IPS DF 6.9 (cell line): ENCODE measurements around the gene MPLKIP.
"Not testable (repeated sequence)": the region's sequence is repeated elsewhere in the genome, so short reads cannot be mapped to it uniquely, and the experiment has no call there.

Experiments used
- DNase-seq: peaks from one replicate; pipeline ENCODE4 v3.0.0-alpha.2; 2013; ENCODE audit warnings: low read depth, low spot score
- H3K27ac ChIP-seq: one replicate; pipeline ENCODE4 v1.5.1; 2013; ENCODE audit warnings: low read length, control low read depth
- H3K27me3 ChIP-seq: 2 replicates; pipeline ENCODE4 v1.6.1; 2013; ENCODE audit warnings: mild to moderate bottlenecking, low read length; ENCODE audit not compliant: control insufficient read depth, insufficient read depth
- H3K36me3 ChIP-seq: 2 replicates; pipeline ENCODE4 v1.6.1; 2013; ENCODE audit warnings: low read length; ENCODE audit not compliant: control insufficient read depth, insufficient read depth
- H3K4me1 ChIP-seq: 2 replicates; pipeline ENCODE4 v1.6.1; 2013; ENCODE audit warnings: low read length; ENCODE audit not compliant: control insufficient read depth, insufficient read depth
- H3K4me3 ChIP-seq: 2 replicates; pipeline ENCODE4 v1.5.1; 2013; ENCODE audit warnings: mild to moderate bottlenecking, low read length
- H3K9me3 ChIP-seq: 2 replicates; pipeline ENCODE4 v1.6.1; 2013; ENCODE audit warnings: low read length, inconsistent platforms; ENCODE audit not compliant: control insufficient read depth, insufficient read depth
- WGBS: extraction: QIAGEN DNeasy Blood & Tissue Kit; methylation state at CpG from one replicate; pipeline ENCODE4 v1.1.7; 2013; ENCODE audit warnings: mixed read lengths, missing lambda C conversion rate; ENCODE audit not compliant: insufficient read length, insufficient coverage; 5-methylcytosine and 5-hydroxymethylcytosine counted together

MPLKIP gene

DNA sequence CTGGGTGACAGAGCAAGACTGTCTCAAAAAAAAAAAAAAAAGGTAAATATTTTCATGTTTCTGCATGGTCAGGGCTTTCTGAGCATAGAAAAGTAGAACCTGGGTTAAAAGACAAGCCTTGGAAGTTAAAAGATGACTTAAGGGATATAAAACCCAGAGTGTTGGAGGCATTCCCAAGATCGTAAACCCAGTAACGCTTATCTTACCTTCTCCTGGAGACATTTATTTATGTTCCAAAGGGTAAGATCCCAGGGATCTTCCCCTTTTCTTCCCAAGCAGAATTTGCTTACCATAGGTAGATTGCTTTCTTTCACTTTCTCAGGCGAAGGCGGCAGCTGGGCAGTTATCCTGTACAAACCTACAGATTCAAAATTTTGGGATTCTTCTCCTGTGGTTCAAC is 22.6 kb upstream of the MPLKIP start:
- H3K27ac ChIP-seq, result no peak overlapping the region
- DNase-seq, result no peak
- H3K27me3 ChIP-seq, result no peaks in the 10 kb centered on the region
- H3K4me3 ChIP-seq, result no peak overlapping the region
- no peaks in the 10 kb centered on the region for H3K4me1 ChIP-seq
- H3K9me3 ChIP-seq, result no peaks in the 10 kb centered on the region
- H3K36me3 ChIP-seq, result no peaks in the 10 kb centered on the region
- WGBS, result no CpG with 5 or more reads among the region's 4 CpGs

- no peak for DNase-seq
- Histone ChIP-seq H3K4me3 (no peak overlapping the region), H3K27ac (no peak overlapping the region), H3K4me1 (no peaks in the 10 kb centered on the region), H3K9me3 (no peaks in the 10 kb centered on the region; the same call in 1 of the 2 replicates), H3K36me3 (no peaks in the 10 kb centered on the region), H3K27me3 (no peaks in the 10 kb centered on the region)
- no CpG with 5 or more reads among the region's 1 CpG for WGBS
These were observed 17.1 kb upstream of the MPLKIP start for GRCh38 chr7:40151504-40151903.

- H3K9me3 ChIP-seq, result no peaks in the 10 kb centered on the region; the same call in 1 of the 2 replicates
- H3K4me1 ChIP-seq, result no peaks in the 10 kb centered on the region
- no peak overlapping the region for H3K27ac ChIP-seq
- no CpG with 5 or more reads among the region's 2 CpGs for whole genome bisulfite sequencing
- H3K27me3 ChIP-seq, result no peaks in the 10 kb centered on the region
- H3K4me3 ChIP-seq, result no peak overlapping the region
- DNase-seq, result no peak
- H3K36me3 ChIP-seq, result no peaks in the 10 kb centered on the region
These were observed 14.2 kb upstream of the MPLKIP start for GRCh38 chr7:40148671-40149070.

- WGBS, result no CpG with 5 or more reads among the region's 7 CpGs
- H3K27me3 ChIP-seq, DNase-seq, H3K9me3 ChIP-seq, H3K4me1 ChIP-seq, H3K4me3 ChIP-seq, H3K27ac ChIP-seq, H3K36me3 ChIP-seq: not testable (repeated sequence)
These were observed 13.8 kb upstream of the MPLKIP start for GRCh38 chr7:40148247-40148580.

DNA sequence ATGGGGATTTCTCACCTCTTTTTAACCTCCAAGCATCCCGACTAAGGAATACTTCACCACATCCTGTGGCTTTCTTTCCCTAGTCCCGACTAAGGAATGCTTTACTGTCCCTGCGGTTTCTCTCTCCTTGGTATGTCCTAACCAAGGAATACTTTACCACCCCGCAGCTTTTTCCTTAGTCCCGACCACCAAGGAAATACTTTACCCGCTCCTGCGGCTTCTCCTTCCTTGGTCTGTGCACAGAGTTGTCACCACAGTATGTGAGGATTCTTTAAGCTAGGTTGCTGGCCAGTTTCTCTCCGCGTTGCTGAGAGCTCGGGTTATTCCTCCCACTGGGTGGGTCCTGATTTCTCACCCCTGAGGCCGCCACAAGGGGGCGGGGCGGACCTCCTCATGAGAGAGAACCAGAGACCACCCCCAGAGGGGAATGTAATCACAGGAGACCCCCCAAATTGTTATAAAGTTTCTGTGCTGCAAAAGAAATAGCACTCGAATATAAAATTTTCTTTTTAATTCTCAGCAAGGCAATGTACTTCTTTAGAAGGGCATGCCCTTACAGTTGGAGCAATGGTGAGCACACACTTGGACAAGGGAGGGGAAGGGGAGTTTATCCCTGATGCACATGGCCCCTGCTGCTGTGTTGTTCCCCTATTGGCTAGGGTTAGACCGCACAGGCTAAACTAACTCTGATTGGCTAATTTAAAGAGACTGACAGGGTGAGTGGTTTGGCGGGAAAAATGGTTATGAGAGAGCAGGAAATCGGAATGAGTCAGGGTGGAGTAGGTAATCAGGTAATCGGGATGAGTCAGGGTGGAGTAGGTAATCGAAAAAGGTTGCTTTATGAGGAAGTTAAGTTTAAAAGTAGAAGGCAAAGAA is 13.2 kb upstream of the MPLKIP start:
- no peaks in the 10 kb centered on the region for H3K27me3 ChIP-seq
- DNase-seq, result no peak
- no peaks in the 10 kb centered on the region for H3K4me1 ChIP-seq
- no peak overlapping the region for H3K4me3 ChIP-seq
- H3K27ac ChIP-seq, result no peak overlapping the region
- H3K9me3 ChIP-seq, result no peaks in the 10 kb centered on the region; the same call in 1 of the 2 replicates
- no peaks in the 10 kb centered on the region for H3K36me3 ChIP-seq
- no CpG with 5 or more reads among the region's 19 CpGs for WGBS

- H3K9me3 ChIP-seq, H3K4me3 ChIP-seq, H3K36me3 ChIP-seq, H3K27me3 ChIP-seq, H3K4me1 ChIP-seq, H3K27ac ChIP-seq, DNase-seq: not testable (repeated sequence)
- WGBS, result no CpG with 5 or more reads among the region's 3 CpGs
These were observed 11.2 kb upstream of the MPLKIP start for GRCh38 chr7:40145596-40146130.

DNA sequence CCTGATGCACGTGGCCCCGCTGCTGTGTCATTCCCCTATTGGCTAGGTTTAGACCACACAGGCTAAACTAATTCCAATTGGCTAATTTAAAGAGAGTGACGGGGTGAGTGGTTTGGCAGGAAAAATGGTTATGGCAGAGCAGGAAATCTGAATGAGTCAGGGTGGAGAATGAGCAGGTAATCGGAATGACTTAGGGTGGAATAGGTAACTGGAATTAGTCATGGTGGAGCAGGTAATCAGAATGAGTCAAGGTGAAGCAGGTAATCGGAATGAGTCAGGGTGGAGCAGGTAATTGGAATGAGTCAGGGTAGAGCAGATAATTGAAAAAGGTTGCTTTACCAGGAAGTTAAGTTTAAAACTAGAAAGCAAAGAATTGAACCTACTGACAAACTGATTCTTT is 7.5 kb upstream of the MPLKIP start:
- H3K4me3 ChIP-seq, H3K4me1 ChIP-seq, DNase-seq, H3K27ac ChIP-seq, H3K36me3 ChIP-seq, H3K27me3 ChIP-seq, H3K9me3 ChIP-seq: not testable (repeated sequence)
- WGBS, result no CpG with 5 or more reads among the region's 5 CpGs

DNA sequence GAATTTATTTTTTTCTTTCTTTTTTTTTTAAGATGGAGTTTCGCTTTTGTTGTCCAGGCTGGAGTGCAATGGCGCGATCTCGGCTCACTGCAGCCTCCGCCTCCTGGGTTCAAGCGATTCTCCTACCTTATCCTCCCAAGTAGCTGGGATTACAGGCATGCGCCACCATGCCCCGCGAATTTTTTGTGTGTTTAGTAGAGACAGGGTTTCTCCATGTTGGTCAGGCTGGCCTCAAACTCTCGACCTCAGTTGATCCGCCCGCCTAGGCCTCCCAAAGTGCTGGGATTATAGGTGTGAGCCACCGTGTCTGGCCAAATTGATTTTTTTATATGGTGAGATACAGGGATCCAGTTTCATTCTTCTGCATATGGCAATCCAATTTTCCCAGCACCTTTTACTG is 5.5 kb upstream of the MPLKIP start:
- H3K36me3 ChIP-seq, H3K4me3 ChIP-seq, DNase-seq, H3K27me3 ChIP-seq, H3K9me3 ChIP-seq, H3K4me1 ChIP-seq, H3K27ac ChIP-seq: not testable (repeated sequence)
- no CpG with 5 or more reads among the region's 13 CpGs for WGBS

- Histone ChIP-seq H3K4me1 (no peaks in the 10 kb centered on the region), H3K27me3 (no peaks in the 10 kb centered on the region), H3K9me3 (no peaks in the 10 kb centered on the region), H3K4me3 (no peak overlapping the region), H3K36me3 (no peaks in the 10 kb centered on the region; the same call in 1 of the 2 replicates), H3K27ac (no peak overlapping the region)
- WGBS, result no CpG with 5 or more reads among the region's 5 CpGs
- no peak for DNase-seq
These were observed 4.6 kb upstream of the MPLKIP start for GRCh38 chr7:40138973-40139372.

DNA sequence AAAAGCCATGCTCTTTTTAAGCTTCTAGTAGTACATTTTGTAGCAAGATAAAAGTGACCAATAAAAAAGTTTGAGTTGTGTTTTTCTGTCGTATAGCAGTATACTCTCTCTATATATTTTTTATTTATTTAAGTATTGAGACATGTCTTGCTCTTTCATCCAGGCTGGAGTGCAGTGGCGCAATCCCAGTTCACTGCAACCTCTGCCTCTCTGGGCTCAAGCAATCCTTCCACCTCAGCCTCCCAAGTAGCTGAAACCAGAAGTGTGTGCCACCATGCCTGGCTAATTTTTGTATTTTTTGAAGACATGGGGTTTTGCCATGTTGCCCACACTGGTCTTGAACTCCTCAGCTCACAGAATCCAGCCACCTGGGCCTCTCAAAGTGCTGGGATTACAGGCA is 3.1 kb upstream of the MPLKIP start:
- Histone ChIP-seq H3K36me3 (no peaks in the 10 kb centered on the region; the same call in 1 of the 2 replicates), H3K27ac (no peak overlapping the region), H3K9me3 (no peaks in the 10 kb centered on the region), H3K4me3 (no peak overlapping the region), H3K4me1 (no peaks in the 10 kb centered on the region), H3K27me3 (no peaks in the 10 kb centered on the region)
- DNase-seq, result no peak
- WGBS, result no CpG with 5 or more reads among the region's 2 CpGs

- H3K36me3 ChIP-seq, result no peaks in the 10 kb centered on the region; the same call in 1 of the 2 replicates
- no peak for DNase-seq
- no peaks in the 10 kb centered on the region for H3K27me3 ChIP-seq
- H3K4me1 ChIP-seq, result no peaks in the 10 kb centered on the region
- no peak overlapping the region for H3K27ac ChIP-seq
- peak overlapping the region; percentile 87; the same call in 1 of the 2 replicates for H3K4me3 ChIP-seq
- WGBS, result no CpG with 5 or more reads among the region's 17 CpGs
- no peaks in the 10 kb centered on the region for H3K9me3 ChIP-seq
These were observed 842 bp upstream of the MPLKIP start for GRCh38 chr7:40135317-40135610.
